IMR-90 (cell line): ENCODE measurements around the gene SGPL1. TPM values are rescaled to one million over a fixed set of nuclear protein-coding genes. Genes with fewer than 3 reads are reported as not detected.

Experiments used
- ATAC-seq: fragments of 200-7000 bp; cut with Tn5 transposase; 2 replicates; pipeline ENCODE4 v1.9.1; 2020; ENCODE audit warnings: low read depth, mild to moderate bottlenecking, moderate library complexity
- BruUV-seq: library from RNA; stranded (reverse); fragments of 400-500 nt; replicated peaks from 2 replicates; lab custom pipeline; 2021; lab: Mats Ljungman, UMichigan
- CTCF ChIA-PET: fragments of 300-600 bp; formaldehyde crosslinking; extraction: SDS; loops from one replicate; lab custom pipeline; 2021; ENCODE audit warnings: antibody characterized with exemption; lab: Yijun Ruan, JAX
- POLR2A ChIA-PET: fragments of 300-600 bp; sonication (Branson Sonifier 250); formaldehyde crosslinking; loops from one replicate; lab custom pipeline; 2022; ENCODE audit warnings: antibody characterized with exemption; ENCODE audit not compliant: unreplicated experiment; lab: Charles Lee
- DNase-seq: peaks from one replicate; pipeline ENCODE4 v3.0.0; 2013
- H2AFZ ChIP-seq: replicated peaks from 2 replicates; pipeline ENCODE3; 2013; ENCODE audit warnings: low read length, mild to moderate bottlenecking; ENCODE audit not compliant: poor library complexity
- H2AK5ac ChIP-seq: 2 replicates; pipeline ENCODE4 v1.6.1; 2013; ENCODE audit warnings: low read depth, low read length, inconsistent platforms
- H2AK9ac ChIP-seq: replicated peaks from 2 replicates; pipeline ENCODE3; 2013; ENCODE audit warnings: mild to moderate bottlenecking, low read depth, low read length, moderate library complexity; ENCODE audit not compliant: poor library complexity
- H2BK120ac ChIP-seq: 2 replicates; pipeline ENCODE4 v1.6.1; 2013; ENCODE audit warnings: low read depth, low read length, inconsistent platforms
- H2BK15ac ChIP-seq: 3 replicates; pipeline ENCODE4 v1.6.1; 2013; ENCODE audit warnings: low read depth, low read length, inconsistent platforms
- H2BK20ac ChIP-seq: 2 replicates; pipeline ENCODE4 v1.6.1; 2013; ENCODE audit warnings: low read depth, mild to moderate bottlenecking, inconsistent platforms, low read length, moderate library complexity
- H2BK5ac ChIP-seq: 2 replicates; pipeline ENCODE4 v1.6.1; 2013; ENCODE audit warnings: mild to moderate bottlenecking, low read depth, low read length, inconsistent platforms; ENCODE audit not compliant: poor library complexity, severe bottlenecking
- H3K14ac ChIP-seq: replicated peaks from 2 replicates; pipeline ENCODE4 v1.6.1; 2013; ENCODE audit warnings: low read depth, low read length, inconsistent platforms
- H3K18ac ChIP-seq: 2 replicates; pipeline ENCODE4 v1.6.1; 2013; ENCODE audit warnings: low read depth, low read length, control low read depth
- H3K23ac ChIP-seq: 2 replicates; pipeline ENCODE4 v1.6.1; 2013; ENCODE audit warnings: low read depth, low read length, inconsistent platforms
- H3K27ac ChIP-seq: 2 replicates; pipeline ENCODE4 v1.5.1; 2013; ENCODE audit warnings: mild to moderate bottlenecking, control low read depth, low read length; ENCODE audit not compliant: insufficient read depth
- H3K27me3 ChIP-seq: 2 replicates; pipeline ENCODE4 v1.6.1; 2013; ENCODE audit warnings: low read length; ENCODE audit not compliant: control insufficient read depth, insufficient read depth
- H3K36me3 ChIP-seq: 2 replicates; pipeline ENCODE4 v1.6.1; 2013; ENCODE audit warnings: low read length, mixed read lengths; ENCODE audit not compliant: control insufficient read depth, insufficient read depth
- H3K4ac ChIP-seq: 2 replicates; pipeline ENCODE4 v1.6.1; 2013; ENCODE audit warnings: low read depth, low read length, inconsistent platforms
- H3K4me1 ChIP-seq: 2 replicates; pipeline ENCODE4 v1.6.1; 2013; ENCODE audit warnings: low read length, mixed read lengths; ENCODE audit not compliant: control insufficient read depth, insufficient read depth
- H3K4me2 ChIP-seq: 2 replicates; pipeline ENCODE4 v1.6.1; 2013; ENCODE audit warnings: low read depth, mild to moderate bottlenecking, control low read depth, low read length, moderate library complexity
- H3K4me3 ChIP-seq: 2 replicates; pipeline ENCODE4 v1.5.1; 2013; ENCODE audit warnings: low read depth, mild to moderate bottlenecking, control low read depth, low read length, moderate library complexity; ENCODE audit not compliant: insufficient read depth
- H3K56ac ChIP-seq: 2 replicates; pipeline ENCODE4 v1.6.1; 2013; ENCODE audit warnings: low read length, inconsistent platforms; ENCODE audit not compliant: insufficient read depth; ENCODE audit errors: extremely low read depth
- H3K79me1 ChIP-seq, 2 experiments: 2 replicates each; pipeline ENCODE4 v1.6.1; 2013; ENCODE audit warnings: low read length in 2 of 2, inconsistent platforms in 1 of 2, low read depth in 1 of 2
- H3K9ac ChIP-seq: 2 replicates; pipeline ENCODE4 v1.6.1; 2013; ENCODE audit warnings: low read depth, low read length, control low read depth
- H3K9me1 ChIP-seq: 2 replicates; pipeline ENCODE4 v1.6.1; 2013; ENCODE audit warnings: low read length, inconsistent platforms; ENCODE audit not compliant: insufficient read depth
- H3K9me3 ChIP-seq: 2 replicates; pipeline ENCODE4 v1.6.1; 2013; ENCODE audit warnings: low read length; ENCODE audit not compliant: control insufficient read depth, insufficient read depth
- H4K20me1 ChIP-seq: 2 replicates; pipeline ENCODE4 v1.6.1; 2013; ENCODE audit warnings: low read length, inconsistent platforms; ENCODE audit not compliant: insufficient read depth
- H4K5ac ChIP-seq: 2 replicates; pipeline ENCODE4 v1.6.1; 2013; ENCODE audit warnings: mild to moderate bottlenecking, low read depth, low read length, control low read depth
- H4K8ac ChIP-seq, 2 experiments: 2 replicates each; pipeline ENCODE4 v1.6.1; 2013; ENCODE audit warnings: low read depth in 2 of 2, low read length in 2 of 2, control low read depth in 1 of 2, inconsistent platforms in 1 of 2
- H4K91ac ChIP-seq: 2 replicates; pipeline ENCODE4 v1.6.1; 2013; ENCODE audit warnings: low read depth, low read length, inconsistent platforms; ENCODE audit not compliant: insufficient read depth
- BHLHE40 ChIP-seq: fragments of 150-350 bp; IDR thresholded peaks from 2 replicates; pipeline ENCODE4 v1.6.1; 2016; ENCODE audit warnings: mild to moderate bottlenecking, low read depth, low read length
- CEBPB ChIP-seq: IDR thresholded peaks from 2 replicates; pipeline ENCODE4 v1.6.1; 2012; ENCODE audit warnings: low read depth, low read length, improper control_type of control experiment
- CHD1 ChIP-seq: IDR thresholded peaks from 2 replicates; pipeline ENCODE4 v1.6.1; 2012; ENCODE audit warnings: low read depth, low read length, improper control_type of control experiment
- CTCF ChIP-seq: conservative IDR thresholded peaks from 2 replicates; pipeline ENCODE4 v1.5.1; 2012; ENCODE audit warnings: mild to moderate bottlenecking, low read depth, low read length, improper control_type of control experiment
- ELK1 ChIP-seq: fragments of 150-350 bp; IDR thresholded peaks from 2 replicates; pipeline ENCODE4 v1.6.1; 2016; ENCODE audit warnings: low read depth, mild to moderate bottlenecking, low read length, moderate library complexity, borderline replicate concordance
- MAFK ChIP-seq: IDR thresholded peaks from 2 replicates; pipeline ENCODE4 v1.6.1; 2012; ENCODE audit warnings: low read depth, low read length, improper control_type of control experiment
- MAZ ChIP-seq: IDR thresholded peaks from 2 replicates; pipeline ENCODE4 v1.6.1; 2012; ENCODE audit warnings: low read depth, mild to moderate bottlenecking, low read length, improper control_type of control experiment, moderate library complexity, borderline replicate concordance
- NFE2L2 ChIP-seq: fragments of 150-350 bp; IDR thresholded peaks from 2 replicates; pipeline ENCODE4 v1.6.1; 2016; ENCODE audit warnings: low read depth, mild to moderate bottlenecking, low read length
- POLR2A ChIP-seq: IDR thresholded peaks from 2 replicates; pipeline ENCODE4 v1.6.1; 2012; ENCODE audit warnings: mild to moderate bottlenecking, low read depth, low read length
- RAD21 ChIP-seq: IDR thresholded peaks from 2 replicates; pipeline ENCODE4 v1.6.1; 2012; ENCODE audit warnings: low read length, improper control_type of control experiment
- RCOR1 ChIP-seq: IDR thresholded peaks from 2 replicates; pipeline ENCODE4 v1.6.1; 2012; ENCODE audit warnings: mild to moderate bottlenecking, low read length, improper control_type of control experiment; ENCODE audit not compliant: insufficient replicate concordance
- RFX5 ChIP-seq: IDR thresholded peaks from 2 replicates; pipeline ENCODE4 v1.8.0; 2012; ENCODE audit warnings: low read depth, mild to moderate bottlenecking, low read length, moderate library complexity
- SMC3 ChIP-seq: fragments of 150-350 bp; IDR thresholded peaks from 2 replicates; pipeline ENCODE4 v1.6.1; 2016; ENCODE audit warnings: low read depth, mild to moderate bottlenecking, antibody characterized with exemption, low read length, moderate library complexity
- WGBS, 2 experiments: methylation state at CpG; one replicate each; pipeline versions ENCODE4 v1.1.5 to v1.1.7; 2013; ENCODE audit warnings: missing lambda C conversion rate in 2 of 2; ENCODE audit not compliant: insufficient read length in 1 of 2; ENCODE audit errors: extremely low coverage in 2 of 2; 5-methylcytosine and 5-hydroxymethylcytosine counted together
- dilution Hi-C: fragments of 300-500 bp; cut with HindIII; formaldehyde crosslinking; loops from one replicate; pipeline ENCODE4 v1.14.3; 2018; ENCODE audit warnings: low sequenced_read_pairs; ENCODE audit not compliant: unreplicated experiment
- in situ Hi-C: fragments of 300-500 bp; cut with MboI; formaldehyde crosslinking; loops from 3 replicates; pipeline ENCODE4 v1.14.3; 2019; ENCODE audit warnings: low sequenced_read_pairs, inconsistent platforms, mixed read lengths
- intact Hi-C: fragments of 100-400 bp; cut with micrococcal nuclease; formaldehyde crosslinking; loops from 2 replicates; pipeline ENCODE4 v1.10.0; 2022
- polyA plus RNA-seq, 3 experiments: library from polyadenylated mRNA; depleted of rRNA; stranded (reverse); fragments of >200 nt; gene quantifications; 2 replicates each; pipeline ENCODE4 v1.2.3, GENCODE V29; 2012; ENCODE audit warnings: low replicate concordance in 1 of 3
- total RNA-seq: library from RNA; depleted of rRNA; stranded (reverse); fragments of >200 nt; gene quantifications from 2 replicates; pipeline ENCODE4 v1.2.3, GENCODE V29; 2012

The SGPL1 gene
- total and polyA plus RNA-seq, 2 of the 4 experiments (the other 2 are of a cell fraction): 12.2 to 26.7 TPM

GRCh38 chr10:70911386-70911785 is 95.6 kb downstream of the SGPL1 start:
- no peak overlapping the region for H2BK15ac ChIP-seq
- no peaks in the 10 kb centered on the region for H3K4me1 ChIP-seq
- ATAC-seq (no peak), DNase-seq (no peak)
- H3K23ac ChIP-seq: no peak overlapping the region
- H3K56ac ChIP-seq: no peak overlapping the region
- no peak overlapping the region for H2AK9ac ChIP-seq
- no peak overlapping the region for H3K18ac ChIP-seq
- ChIA-PET CTCF (interaction anchor here (1.1 kb wide), 1 partner anchor 8 kb away, joined by 5 read pairs; no protein-coding TSS in a partner anchor), POLR2A (no interaction called here)
- no peaks in the 10 kb centered on the region; the same call in 1 of the 2 replicates for H4K20me1 ChIP-seq
- H3K27me3 ChIP-seq: peaks cover 68% of the 10 kb centered on the region
- H2BK20ac ChIP-seq: no peak overlapping the region
- no peak overlapping the region for H3K14ac ChIP-seq
- no peak overlapping the region for H3K4me3 ChIP-seq
- no peak overlapping the region for H3K4me2 ChIP-seq
- H2BK5ac ChIP-seq: no peak overlapping the region
- no peak overlapping the region for H3K9ac ChIP-seq
- H4K91ac ChIP-seq: no peak overlapping the region
- H3K36me3 ChIP-seq: no peaks in the 10 kb centered on the region
- dilution Hi-C loops (no loop called here), intact Hi-C loops (no loop called here), in situ Hi-C loops (no loop called here)
- H3K9me1 ChIP-seq: no peaks in the 10 kb centered on the region
- no peaks in the 10 kb centered on the region for H3K9me3 ChIP-seq
- H2AK5ac ChIP-seq: no peak overlapping the region
- no peak overlapping the region for H3K27ac ChIP-seq
- no peak overlapping the region for H3K4ac ChIP-seq
- H4K8ac ChIP-seq: no peak overlapping the region
- H3K79me1 ChIP-seq: no peaks in the 10 kb centered on the region
- H2AFZ ChIP-seq: no peak overlapping the region
- no CpG with 5 or more reads among the region's 4 CpGs for WGBS, 2 experiments
- H2BK120ac ChIP-seq: no peak overlapping the region
- TF ChIP-seq RCOR1: no peak
- TF ChIP-seq MAZ: no peak
- TF ChIP-seq NFE2L2: no peak
- TF ChIP-seq SMC3: no peak
- TF ChIP-seq ELK1: no peak
- TF ChIP-seq BHLHE40: no peak
- no peak for TF ChIP-seq RAD21
- no peak for TF ChIP-seq CHD1
- TF ChIP-seq CEBPB: no peak
- TF ChIP-seq MAFK: no peak
- TF ChIP-seq CTCF: no peak
- TF ChIP-seq POLR2A: no peak
- no peak for TF ChIP-seq RFX5
- H4K5ac ChIP-seq: no peak overlapping the region
- BruUV-seq: no TSS peak
